22Rv1 (cell line): ENCODE measurements around the gene ARHGAP26.

ENCODE experiments used
- CTCF ChIP-seq: fragments of 450-650 bp; IDR thresholded peaks from 2 replicates; pipeline ENCODE4 v1.5.1; 2017; ENCODE audit warnings: mild to moderate bottlenecking
- ZFX ChIP-seq: fragments of 450-650 bp; IDR thresholded peaks from 2 replicates; pipeline ENCODE4 v1.6.1; 2017; ENCODE audit warnings: antibody characterized with exemption, borderline replicate concordance

- TF ChIP-seq CTCF (no peak), ZFX (no peak)
Observed at GRCh38 chr5:142959683-142960657, 189.8 kb downstream of the ARHGAP26 start.
